Heart right ventricle (tissue), 16 donors: Measurements from ENCODE around the gene INPP5A. TPM values are rescaled to one million over a fixed set of nuclear protein-coding genes. Genes with fewer than 3 reads are reported as not detected.

Experiments
- ATAC-seq, 8 donors: fragments of 200-7000 bp; cut with Tn5 transposase; one replicate each; pipeline ENCODE4 v1.9.1; 2020; ENCODE audit warnings: mild to moderate bottlenecking in 8 of 8, moderate library complexity in 8 of 8, moderate number of reproducible peaks in 1 of 8
- DNase-seq, 2 donors: peaks; one replicate each; pipeline ENCODE4 v3.0.0-alpha.2; 2020
- H3K27ac ChIP-seq, 10 donors: fragments of 200-600 bp; sonication (generic) in 2 of 10; one replicate each; pipeline versions ENCODE4 v1.5.0 to v1.8.0; 2020 to 2022; ENCODE audit warnings: mild to moderate bottlenecking in 3 of 10
- H3K27me3 ChIP-seq, 7 donors: fragments of 200-600 bp; one replicate each; pipeline ENCODE4 v1.8.0; 2021 to 2022; ENCODE audit warnings: mild to moderate bottlenecking in 2 of 7
- H3K36me3 ChIP-seq, 9 donors: fragments of 200-600 bp; sonication (generic) in 1 of 9; one replicate each; pipeline versions ENCODE4 v1.5.0 to v1.8.0; 2020 to 2022; ENCODE audit warnings: mild to moderate bottlenecking in 2 of 9
- H3K4me1 ChIP-seq, 9 donors: fragments of 200-600 bp; sonication (generic) in 1 of 9; one replicate each; pipeline versions ENCODE4 v1.5.0 to v1.8.0; 2020 to 2022; ENCODE audit warnings: mild to moderate bottlenecking in 4 of 9
- H3K4me3 ChIP-seq, 10 donors: fragments of 200-600 bp; sonication (generic) in 2 of 10; one replicate each; pipeline versions ENCODE4 v1.5.0 to v1.8.0; 2020 to 2022; ENCODE audit warnings: mild to moderate bottlenecking in 7 of 10, moderate library complexity in 2 of 10
- H3K9me3 ChIP-seq, 11 donors: fragments of 200-600 bp in 10 of 11; sonication (generic) in 2 of 11; one replicate each; pipeline versions ENCODE4 v1.5.0 to v1.8.0; 2013 to 2022; ENCODE audit warnings: mild to moderate bottlenecking in 2 of 11, control low read depth in 1 of 11, moderate library complexity in 1 of 11
- CTCF ChIP-seq, 9 donors: fragments of 200-600 bp; sonication (generic) in 2 of 9; IDR thresholded peaks; one replicate each; pipeline versions ENCODE4 v1.5.0 to v1.8.0; 2021 to 2022; ENCODE audit warnings: antibody characterized with exemption in 9 of 9, mild to moderate bottlenecking in 5 of 9, moderate library complexity in 1 of 9
- WGBS, 2 donors: extraction: QIAGEN DNeasy Blood & Tissue Kit; methylation state at CpG; one replicate each; pipeline ENCODE4 v1.1.7; 2013; ENCODE audit warnings: inconsistent platforms in 1 of 2; 5-methylcytosine and 5-hydroxymethylcytosine counted together
- intact Hi-C, 10 donors: fragments of 100-400 bp; cut with DNase I; formaldehyde crosslinking; loops; one replicate each; pipeline versions ENCODE4 v1.11.1 to v1.14.2; 2022
- polyA plus RNA-seq, 2 donors: library from polyadenylated mRNA; stranded (reverse); fragments of 200-250 nt; gene quantifications; one replicate each; pipeline ENCODE4 v1.2.3, GENCODE V29; 2013
- total RNA-seq, 10 donors: library from RNA; stranded (reverse); fragmentation: NEBNext Ultra II Directional in 3 of 10; extraction: Animal tissue kit (Norgen Biotek cat#: 25700) in 3 of 10; gene quantifications; one replicate each; pipeline versions ENCODE4 v1.2.1 to v1.2.4, GENCODE V29; 2021 to 2023
- donor health status: Arrhythmogenic right ventricular cardiomyopathy.
- donor health status: ischemic (EF 13 %, LVEDD 7.1; RV severe dilation, severe dysfunction).
- donor health status: healthy with polysubstance abuse.
- donor health status: DM: no; HTN: yes; CAD: no.
- donor health status: DM: no; HTN: no; CAD: no.
- donor health status: ischemic (EF 25% LVEDD 6.9; RV normal size, moderate dysfunction).
- donor health status: ischemic (EF 25% LVEDD 5.7; RV mildly dilated, moderate dysfunction).
- donor health status: healthy.
- donor health status: DM: yes; HTN: yes; CAD: no.
- donor health status: Ischemic cardiomyopathy.
- donor health status: ischemic (EF 35%, LVEDD 5.7; RV mildly dilated, moderate dysfunction).
- donor health status: nonischemic (EF 11% LVEDD 7.7; RV severe dilation, severe dysfunction).
- donor health status: DM: yes; HTN: yes; CAD: no.
- donor health status: PGD.
- donor health status: ischemic (EF 29% LVEDD 5.4; RV normal size, mild dysfunction).
- donor health status: nonischemic (EF 23%, LVEDD 6.1; RV moderate dilation, normal function).

Gene INPP5A
- total and polyA plus RNA-seq, 12 donors = 30.4 to 122 (median 106) TPM

- Histone ChIP-seq H3K27me3 (no peaks in the 10 kb centered on the region), H3K9me3 (no peaks in the 10 kb centered on the region), H3K4me1 (peaks cover 2 to 37% (median 19%) of the 10 kb centered on the region in 9 donors), H3K4me3 (no peak overlapping the region), H3K36me3 (no peaks in the 10 kb centered on the region), H3K27ac (no peak overlapping the region)
- WGBS, 2 donors = 89 to 90% methylated on average over 10 of the region's 10 CpGs
- TF ChIP-seq CTCF (IDR thresholded peaks at IDR 0.05) = no peak
- DNase-seq = no peak
- intact Hi-C loops = no loop called here
- no peak for ATAC-seq
Measured at GRCh38 chr10:132564249-132564605, 26.6 kb downstream of the INPP5A start.

DNA sequence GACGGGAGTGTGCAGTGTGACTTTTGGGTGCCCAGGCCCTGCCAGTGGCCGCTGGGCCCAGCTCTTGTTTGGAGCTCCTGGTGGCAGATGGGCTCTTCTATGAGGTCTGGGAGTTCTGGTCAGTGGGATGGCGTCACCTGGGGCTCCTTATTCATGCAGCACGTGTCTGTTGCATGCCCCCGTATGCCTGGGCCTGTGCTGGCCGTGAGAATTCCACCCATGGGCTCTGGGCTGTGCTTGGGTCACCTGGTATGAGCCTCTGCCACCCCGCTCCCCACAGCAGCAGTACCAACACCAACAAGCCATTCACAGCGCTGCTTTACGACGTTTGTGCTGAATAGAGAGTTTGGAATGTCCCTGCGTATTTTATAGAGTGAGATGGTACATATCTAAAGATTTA is 27.1 kb downstream of the INPP5A start:
- peaks cover 2 to 37% (median 14%) of the 10 kb centered on the region in 9 donors for H3K4me1 ChIP-seq
- 78 to 87% methylated on average over 11 of the region's 11 CpGs for WGBS, 2 donors
- H3K27me3 ChIP-seq = no peaks in the 10 kb centered on the region
- TF ChIP-seq CTCF (IDR thresholded peaks at IDR 0.05) = no peak
- intact Hi-C loops = no loop called here
- H3K9me3 ChIP-seq = no peaks in the 10 kb centered on the region
- H3K36me3 ChIP-seq = no peaks in the 10 kb centered on the region
- DNase-seq = no peak
- no peak overlapping the region for H3K4me3 ChIP-seq
- H3K27ac ChIP-seq = no peak overlapping the region
- no peak for ATAC-seq

DNA sequence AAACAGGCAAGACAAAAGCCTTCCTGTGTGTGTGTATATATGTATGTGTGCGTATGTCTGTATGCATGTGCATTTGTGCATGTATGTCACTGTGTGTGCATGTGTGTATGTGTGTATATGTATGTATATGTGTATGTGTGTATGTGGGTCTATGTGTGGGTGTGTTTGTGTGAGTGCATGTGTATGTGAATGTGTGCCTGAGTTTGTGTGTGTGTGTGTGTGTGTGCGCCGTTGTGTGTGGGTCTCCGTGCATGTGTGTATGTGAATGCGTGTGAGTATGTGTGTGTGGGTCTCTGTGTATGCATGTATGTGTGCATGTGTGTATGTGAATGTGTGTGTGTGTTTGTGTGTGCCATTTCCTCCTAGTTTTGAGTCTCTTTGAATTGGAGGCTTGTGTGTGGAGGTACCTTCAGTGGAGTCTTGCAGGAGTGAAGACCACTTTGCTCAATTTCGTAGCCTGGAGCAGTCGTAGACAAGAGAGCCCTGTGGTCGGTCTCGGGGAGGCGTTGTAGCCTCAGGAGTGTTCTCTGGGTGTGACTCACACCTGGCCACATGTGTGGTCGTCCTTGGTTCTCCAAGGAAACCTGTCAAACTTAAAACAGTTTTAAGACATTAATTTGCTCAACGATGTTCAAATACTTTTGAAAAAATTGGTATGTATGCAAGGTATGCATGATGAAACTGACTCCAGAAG is 28.1 kb downstream of the INPP5A start:
- 97% methylated on average over 12 of the region's 12 CpGs for WGBS, 2 donors
- peaks cover 0 to 30% (median 11%) of the 10 kb centered on the region in 9 donors for H3K4me1 ChIP-seq
- ATAC-seq (no peak), DNase-seq (no peak)
- no peak for TF ChIP-seq CTCF (IDR thresholded peaks at IDR 0.05)
- H3K36me3 ChIP-seq = no peaks in the 10 kb centered on the region
- no peak overlapping the region for H3K27ac ChIP-seq
- no peaks in the 10 kb centered on the region for H3K27me3 ChIP-seq
- no peaks in the 10 kb centered on the region for H3K9me3 ChIP-seq
- H3K4me3 ChIP-seq = no peak overlapping the region
- intact Hi-C loops = no loop called here

GRCh38 chr10:132566892-132567291 is 29.3 kb downstream of the INPP5A start:
- DNase-seq (no peak), ATAC-seq (no peak)
- 67 to 68% methylated on average over 6 of the region's 6 CpGs for WGBS, 2 donors
- peaks cover 9 to 39% (median 19%) of the 10 kb centered on the region in 9 donors for H3K4me1 ChIP-seq
- H3K27me3 ChIP-seq = no peaks in the 10 kb centered on the region
- H3K9me3 ChIP-seq = no peaks in the 10 kb centered on the region
- no peak overlapping the region for H3K27ac ChIP-seq
- intact Hi-C loops = no loop called here
- no peak for TF ChIP-seq CTCF (IDR thresholded peaks at IDR 0.05)
- no peak overlapping the region for H3K4me3 ChIP-seq
- no peaks in the 10 kb centered on the region for H3K36me3 ChIP-seq
